Stimulated activated CD4-positive, alpha-beta T cell treated with anti-CD3 and anti-CD28 coated beads, Interleukin-4, amount 100 ng/mL, for 1 hour (primary cell): ENCODE data around the gene UBN1.
A peak's percentile ranks its signal among the peaks of the same experiment; 100 is the strongest.

Experiments used
- DNase-seq: peaks from one replicate; pipeline ENCODE4 v3.0.0-alpha.2; 2020

Gene UBN1

DNA sequence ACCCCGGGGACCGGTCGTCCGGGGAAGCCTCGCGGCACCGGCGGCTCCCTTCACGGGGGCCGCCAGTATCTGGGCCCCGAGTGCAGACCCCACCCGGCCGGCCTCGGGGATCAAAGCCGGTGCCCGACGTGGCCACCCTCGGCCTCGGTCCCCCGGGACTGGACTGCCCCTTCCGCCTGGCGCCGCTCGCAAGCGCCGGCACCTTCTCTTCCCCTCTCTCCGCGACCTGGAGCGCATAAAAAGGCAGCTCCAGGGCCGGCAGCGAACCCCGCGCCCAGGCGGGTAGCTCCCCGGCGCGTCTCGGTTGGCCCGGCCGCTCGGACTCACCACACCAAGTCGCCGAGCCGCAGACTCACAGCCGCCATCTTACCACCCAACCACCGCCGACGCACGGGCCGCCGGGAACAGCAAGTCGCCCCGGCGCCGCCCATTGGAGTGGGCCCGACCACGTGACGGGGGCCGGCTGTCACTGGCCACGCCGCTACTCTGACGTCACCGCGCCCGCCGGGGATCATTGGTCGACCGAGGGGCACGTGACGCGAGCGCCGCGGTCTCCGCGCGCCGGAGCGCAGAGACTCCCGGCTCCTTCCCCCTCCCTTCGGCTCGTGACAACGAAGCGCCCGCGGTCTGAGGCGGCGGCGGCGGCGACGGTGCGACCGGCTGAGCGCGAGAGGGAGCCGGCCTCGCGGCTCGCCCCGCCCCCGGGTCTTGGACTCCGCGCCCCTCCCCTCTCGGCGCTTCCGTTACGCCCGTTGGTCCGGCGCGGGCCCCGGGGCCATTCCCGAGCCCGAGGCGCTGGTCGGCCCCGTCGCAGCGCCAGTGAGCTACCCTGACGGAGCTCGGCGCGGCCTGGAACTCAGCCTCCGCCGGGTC is at the start of gene UBN1, which contains the start of gene GLYR1:
Gene UBN1, plus strand, starts transcription at position 581 of the 873 bp plus-strand sequence. CDS start 5,437 bp downstream, outside the sequence.
Gene GLYR1, minus strand, starts transcription at position 388 of the 873 bp plus-strand sequence. Its CDS starts 23 bp downstream, at position 365.
- DNase-seq: peak; percentile 100

DNA sequence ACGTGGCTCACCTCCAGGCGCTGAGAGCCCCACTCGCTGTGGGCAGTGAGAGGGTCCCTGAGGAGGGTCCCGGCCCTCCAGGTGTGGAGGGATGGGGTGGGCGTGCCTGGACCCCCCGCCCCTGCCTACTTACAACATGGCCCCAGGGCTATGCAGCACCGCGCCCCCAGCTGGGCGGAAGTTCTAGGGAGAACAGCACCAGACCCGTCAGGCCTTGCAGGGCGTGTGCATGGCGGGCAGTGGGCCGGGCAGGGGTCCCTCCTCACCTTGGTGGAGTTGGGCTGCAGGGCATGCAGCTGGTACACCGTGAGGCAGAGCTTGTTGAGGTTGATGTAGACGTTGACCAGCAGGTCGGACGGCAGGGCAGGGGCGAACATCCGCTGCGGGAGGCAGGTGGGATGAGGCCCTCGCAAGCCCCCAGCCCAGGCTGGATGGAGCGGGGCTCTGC is 49.5 kb upstream of the UBN1 start:
- DNase-seq: no peak

DNA sequence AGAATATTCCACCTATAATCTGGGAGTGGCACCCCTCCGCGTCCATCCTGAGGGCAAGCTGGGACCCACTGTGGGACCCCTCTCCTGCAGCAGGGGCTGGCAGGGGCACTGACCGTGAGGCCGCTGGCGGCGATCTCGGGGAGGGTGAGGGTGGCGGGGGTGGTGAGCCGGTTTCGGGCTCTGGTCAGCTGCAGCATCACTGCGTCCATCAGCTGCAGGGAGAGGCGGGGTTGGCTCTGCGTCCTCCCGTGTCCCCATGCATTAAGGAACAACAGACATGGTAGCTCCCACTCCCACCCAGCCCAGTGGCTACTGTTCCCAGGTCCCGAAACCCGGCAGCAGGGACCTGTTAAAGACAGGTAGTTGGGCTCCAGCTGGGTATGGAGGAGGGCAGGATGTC is 48.8 kb upstream of the UBN1 start:
- DNase-seq: no peak

DNA sequence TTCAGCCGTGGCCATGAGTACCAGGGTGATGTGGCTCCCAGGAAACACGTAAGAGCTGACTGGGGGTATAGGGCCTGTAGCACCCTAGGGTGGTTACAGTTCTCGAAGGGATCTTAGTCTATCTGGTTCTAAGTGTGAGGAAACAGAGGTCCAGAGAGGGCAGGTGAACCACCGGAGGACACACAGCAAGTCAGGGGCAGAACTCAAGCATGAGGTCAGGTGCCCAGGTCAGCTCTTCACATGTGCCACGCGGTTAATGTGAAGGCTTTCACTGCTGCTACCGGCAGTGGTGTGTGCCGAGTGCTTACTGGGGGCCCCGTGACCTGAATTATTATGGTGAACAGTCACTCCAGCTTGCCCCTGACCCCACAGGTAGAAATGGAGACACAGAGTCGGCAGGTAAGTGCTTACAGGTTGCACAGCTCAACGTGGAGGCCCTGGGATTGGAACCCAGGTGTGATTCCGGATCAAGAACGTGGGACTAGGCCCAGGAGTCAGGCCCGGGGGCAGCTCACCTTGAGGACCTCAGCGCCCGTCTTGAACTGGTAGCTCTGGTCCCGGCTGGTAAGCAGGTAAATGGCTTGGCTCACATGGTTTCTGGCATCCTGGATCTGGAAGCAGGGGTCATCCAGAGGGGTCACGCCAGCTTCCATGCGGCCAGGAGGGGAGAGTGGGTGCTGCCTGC is 48.0 kb upstream of the UBN1 start:
- no peak for DNase-seq

GRCh38 chr16:4800290-4801041 is 46.8 kb upstream of the UBN1 start:
- DNase-seq: no peak

GRCh38 chr16:4801051-4801961 is 46.0 kb upstream of the UBN1 start:
- DNase-seq: no peak

GRCh38 chr16:4801962-4802658 is 45.2 kb upstream of the UBN1 start, which contains the start of gene ROGDI:
Gene ROGDI, minus strand, starts transcription at chr16:4802633. Its CDS starts 62 bp downstream, at chr16:4802571.
- peak; percentile 73 for DNase-seq

DNA sequence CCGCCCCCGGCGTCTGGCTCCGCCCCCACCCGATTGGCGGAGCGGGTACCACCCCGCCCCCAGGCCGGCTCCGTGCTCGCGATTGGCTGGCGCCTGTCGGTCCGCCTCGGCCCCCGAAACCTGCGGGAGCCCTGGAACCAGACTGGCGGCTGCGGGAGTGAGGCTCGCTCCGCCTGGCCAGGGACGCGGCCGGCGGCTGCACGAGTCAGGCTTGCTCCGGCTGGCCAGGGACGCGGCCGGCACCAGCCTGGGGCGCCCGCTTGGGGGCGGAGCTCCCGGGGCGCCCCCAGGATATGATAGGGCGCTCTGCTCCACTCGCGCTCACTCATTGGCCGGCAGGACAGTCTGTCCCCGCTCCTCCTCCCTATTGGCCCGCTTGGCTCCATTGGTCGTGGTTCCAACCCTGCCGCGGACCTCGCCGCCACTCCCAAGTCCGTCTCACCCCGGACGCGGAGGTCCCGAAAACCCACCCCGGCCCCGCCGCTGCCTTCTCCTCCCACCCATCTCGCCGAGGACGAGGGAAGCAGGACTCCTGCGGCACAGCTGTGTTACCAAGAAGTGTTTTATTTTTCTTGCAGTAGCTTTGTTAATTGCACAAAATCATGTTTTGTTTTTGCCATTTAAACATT is 44.5 kb upstream of the UBN1 start:
- DNase-seq: peak; percentile 91

DNA sequence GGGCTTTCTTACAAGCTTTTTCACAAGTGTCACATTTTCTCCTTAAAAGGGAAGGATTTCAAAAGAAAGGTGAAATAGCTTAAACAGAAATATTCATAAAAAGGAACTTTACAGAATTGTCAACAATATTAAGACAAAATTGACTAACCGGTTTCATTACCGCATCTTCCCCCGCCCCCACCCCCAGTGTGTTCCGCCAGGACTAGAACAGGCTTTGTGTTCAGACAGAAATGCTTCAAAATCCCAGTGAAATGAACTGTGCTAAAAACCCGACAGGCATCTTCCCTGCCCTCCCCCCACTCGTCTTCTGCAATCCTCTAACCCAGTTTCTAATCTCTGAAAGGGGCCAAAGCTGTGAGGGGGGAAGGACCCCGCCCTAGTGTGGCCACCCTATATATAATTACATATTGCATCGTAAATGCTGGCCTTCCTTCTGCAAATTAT is 43.9 kb upstream of the UBN1 start:
- no peak for DNase-seq

DNA sequence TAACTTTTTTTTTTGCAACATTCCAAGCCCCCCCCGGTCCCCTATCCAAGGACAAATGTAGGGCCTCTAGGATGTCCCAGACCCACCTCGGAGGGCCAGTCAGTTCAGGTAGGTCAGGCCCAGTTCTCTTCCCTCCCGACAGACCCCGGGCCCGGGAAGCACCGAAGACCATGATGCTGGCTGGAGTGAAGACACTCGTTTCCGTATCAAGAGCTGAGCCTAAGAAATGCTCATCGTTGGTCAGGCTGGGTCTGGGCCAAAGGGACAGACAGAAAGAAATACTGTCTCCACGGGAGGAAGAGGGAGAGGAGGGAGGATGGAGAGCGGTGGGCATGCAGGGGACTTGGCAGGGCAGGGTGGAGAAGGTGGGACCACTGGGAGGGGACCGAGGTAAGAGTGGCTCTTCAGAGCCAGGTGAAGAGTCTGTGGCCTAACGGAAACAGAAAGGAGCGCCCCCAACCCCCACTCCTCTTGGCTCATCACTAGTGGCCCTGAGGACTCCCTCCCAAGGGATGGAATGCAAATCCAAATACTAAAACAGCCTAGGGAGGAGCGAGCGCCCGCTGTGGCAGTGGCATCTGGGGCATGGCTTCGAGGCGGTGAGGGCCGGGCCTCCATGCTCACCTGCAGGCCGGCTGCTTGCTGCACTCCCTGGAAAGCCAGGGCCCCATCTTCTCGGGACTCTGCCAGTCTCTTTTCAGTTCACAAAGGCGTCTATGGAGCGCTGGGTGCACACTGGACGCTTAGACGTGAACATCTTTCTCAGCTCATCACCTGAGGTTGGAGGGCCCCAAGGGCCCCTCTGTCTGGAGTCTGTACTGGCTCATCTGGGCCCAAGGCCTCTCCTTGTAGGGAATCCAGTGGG is 43.2 kb upstream of the UBN1 start:
- no peak for DNase-seq

DNA sequence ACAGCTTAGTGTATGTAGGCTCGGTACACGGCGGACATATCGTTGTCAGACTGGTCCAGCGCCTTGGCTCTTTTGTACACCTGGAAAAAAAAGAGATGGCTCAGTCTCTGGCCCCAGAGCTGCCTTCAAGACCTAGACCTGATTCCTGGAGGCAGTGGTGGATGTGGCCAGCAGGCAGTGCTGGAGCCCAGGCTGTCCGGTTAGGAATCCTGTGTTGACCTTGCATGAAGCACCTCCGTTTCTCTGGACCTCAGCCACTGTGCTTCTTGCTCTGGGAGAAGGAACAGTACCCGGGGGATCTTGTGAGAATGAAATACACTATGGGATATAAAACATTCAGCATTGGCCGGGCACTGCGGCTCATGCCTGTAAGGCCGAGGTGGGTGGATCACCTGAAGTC is 42.0 kb upstream of the UBN1 start:
- DNase-seq: no peak

- DNase-seq: no peak
These were observed 41.0 kb upstream of the UBN1 start for GRCh38 chr16:4806280-4806679.

- DNase-seq: no peak
These were observed 36.0 kb upstream of the UBN1 start for GRCh38 chr16:4811242-4811641.

GRCh38 chr16:4811773-4812172 is 35.5 kb upstream of the UBN1 start:
- DNase-seq: no peak

DNA sequence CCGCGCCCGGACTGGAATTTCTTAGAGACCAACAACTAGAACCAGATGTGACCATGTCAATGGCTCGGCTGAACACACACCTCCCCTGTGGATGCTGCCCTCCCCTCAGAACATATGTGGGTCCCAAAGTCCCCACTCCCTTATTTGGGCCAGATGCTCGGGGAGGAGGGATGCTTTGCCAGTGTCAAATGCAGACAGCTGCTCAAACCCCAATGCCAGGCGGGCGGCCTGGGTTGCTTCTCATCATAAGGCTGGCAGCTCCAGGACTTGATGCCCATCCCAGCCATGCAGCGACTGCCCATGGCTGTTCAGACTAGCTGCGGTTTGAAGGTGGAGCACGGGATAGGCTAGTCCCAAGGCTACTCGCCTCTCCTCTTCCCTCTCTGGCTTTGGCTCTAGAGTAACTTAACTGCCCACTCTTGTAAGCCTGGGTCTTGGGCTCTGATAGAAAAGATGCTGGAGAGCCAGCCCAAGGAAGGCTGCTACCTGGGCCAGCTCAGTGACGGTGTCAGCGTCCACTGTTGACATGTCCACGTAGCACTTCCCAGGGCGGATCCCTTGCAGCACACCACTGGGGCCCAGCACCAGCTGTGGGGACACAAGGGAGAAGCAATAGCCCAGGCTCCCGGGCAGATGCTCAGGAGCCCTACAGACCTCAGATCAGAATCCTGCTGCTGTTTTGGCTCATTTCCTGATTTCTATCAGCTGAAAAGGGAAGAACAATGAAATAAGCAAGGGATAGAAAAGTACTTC is 33.9 kb upstream of the UBN1 start:
- no peak for DNase-seq

GRCh38 chr16:4814046-4814445 is 33.2 kb upstream of the UBN1 start:
- no peak for DNase-seq

GRCh38 chr16:4814542-4815173 is 32.6 kb upstream of the UBN1 start:
- no peak for DNase-seq

DNA sequence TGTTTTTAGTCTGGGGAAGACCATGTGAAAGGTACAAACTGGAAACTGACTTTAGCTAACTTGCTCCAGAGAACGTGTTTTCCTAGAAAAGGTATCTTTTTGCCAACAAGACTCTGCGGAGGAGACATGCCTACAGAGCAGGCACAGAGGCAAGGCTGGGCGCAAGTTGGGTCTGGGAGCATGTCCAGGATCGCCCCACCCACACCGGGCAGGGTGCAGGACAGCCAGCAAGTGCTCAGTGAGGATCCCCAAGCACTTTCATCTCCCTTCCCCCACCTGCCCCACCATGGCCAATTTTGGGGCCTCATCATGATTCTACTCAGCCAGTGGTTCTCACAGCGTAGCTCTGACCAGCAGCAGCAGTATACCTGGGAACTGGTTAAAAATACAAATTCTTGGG is 26.6 kb upstream of the UBN1 start:
- DNase-seq: no peak

DNA sequence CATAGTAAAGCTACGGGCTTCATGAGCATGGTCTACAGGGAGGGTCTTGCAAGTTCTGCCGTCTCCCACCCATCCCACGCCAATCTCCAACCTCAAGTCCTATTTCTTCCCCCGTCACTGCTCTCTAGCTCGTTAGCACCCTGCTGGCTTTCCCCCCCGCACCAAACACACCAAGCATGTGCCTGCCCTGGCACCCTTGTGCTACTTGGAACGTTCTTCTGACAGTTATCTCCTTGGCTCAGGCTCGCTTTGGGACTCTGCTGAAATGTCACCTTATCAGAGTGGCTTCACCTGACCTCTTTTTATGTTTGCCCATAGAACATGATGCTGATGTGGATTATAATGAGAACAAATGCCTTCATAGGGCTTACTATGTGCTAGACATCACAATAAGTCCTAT is 22.1 kb upstream of the UBN1 start:
- no peak for DNase-seq
